Gastroesophageal sphincter (tissue), 3 donors: ENCODE results near the gene ALK.

ENCODE experiments used
- CTCF ChIP-seq, 4 experiments: fragments of 200-600 bp in 2 of 4; fragments of 450-650 bp in 2 of 4; sonication (generic) in 1 of 4; IDR thresholded peaks; one replicate each; pipeline ENCODE4 v1.5.1; 2017 to 2019; ENCODE audit warnings: antibody characterized with exemption in 4 of 4, mild to moderate bottlenecking in 2 of 4, moderate library complexity in 2 of 4
- POLR2A ChIP-seq, 2 donors: fragments of 450-650 bp; IDR thresholded peaks; one replicate each; pipeline ENCODE4 v1.6.1; 2017; ENCODE audit warnings: antibody characterized with exemption in 2 of 2, mild to moderate bottlenecking in 2 of 2, moderate library complexity in 1 of 2

GRCh38 chr2:29774624-29775023 lies 146.8 kb downstream of the ALK start:
- TF ChIP-seq POLR2A (IDR thresholded peaks at IDR 0.05): no peak
- no peak for TF ChIP-seq CTCF (IDR thresholded peaks at IDR 0.05)
